HEK293 (cell line): ENCODE data around the gene CD300LF.

Experiments used
- CTCF ChIP-seq: fragments of 450-650 bp; formaldehyde crosslinking; IDR thresholded peaks from 2 replicates; pipeline ENCODE4 v1.5.1; 2016; ENCODE audit warnings: missing biosample characterization, missing genetic modification characterization
- MEIS1 ChIP-seq: sonication (generic); formaldehyde crosslinking; IDR thresholded peaks from 2 replicates; pipeline ENCODE4 v1.8.1; 2022; ENCODE audit warnings: missing genetic modification reagents, mild to moderate bottlenecking, borderline replicate concordance
- YY1 ChIP-seq: fragments of 450-650 bp; formaldehyde crosslinking; IDR thresholded peaks from 2 replicates; pipeline ENCODE4 v1.5.1; 2018; ENCODE audit warnings: missing biosample characterization, missing genetic modification characterization
- ZNF274 ChIP-seq, 2 experiments: fragments of 200-500 bp in 1 of 2; fragments of 450-650 bp in 1 of 2; sonication (Bioruptor generic) in 1 of 2; formaldehyde crosslinking in 1 of 2; IDR thresholded peaks; 2 replicates each; pipeline versions ENCODE4 v1.5.1 to v1.6.1; 2014 to 2016; ENCODE audit warnings: borderline replicate concordance in 1 of 2, inconsistent platforms in 1 of 2, low read length in 1 of 2, missing biosample characterization in 1 of 2, missing genetic modification characterization in 1 of 2
- ZNF341 ChIP-seq: fragments of 450-650 bp; formaldehyde crosslinking; IDR thresholded peaks from 2 replicates; pipeline ENCODE4; 2016; ENCODE audit warnings: low read depth, missing biosample characterization, missing genetic modification characterization
- ZNF791 ChIP-seq: fragments of 450-650 bp; formaldehyde crosslinking; IDR thresholded peaks from 2 replicates; pipeline ENCODE4 v1.5.1; 2016; ENCODE audit warnings: missing biosample characterization, missing genetic modification characterization
- ZSCAN18 ChIP-seq: fragments of 450-650 bp; formaldehyde crosslinking; IDR thresholded peaks from 2 replicates; pipeline ENCODE4 v1.5.1; 2016; ENCODE audit warnings: missing biosample characterization, missing genetic modification characterization

- no peak for TF ChIP-seq ZNF791 (tag by site-specific recombination)
- no peak for TF ChIP-seq YY1
- TF ChIP-seq MEIS1 (CRISPR knock-in tag), result no peak
- no peak for TF ChIP-seq ZNF341 (tag by site-specific recombination)
- TF ChIP-seq ZNF274 (IDR thresholded peaks at IDR 0.05; ENCODE audit: low read length), result no peak
- no peak for TF ChIP-seq ZNF274 (tag by site-specific recombination; IDR thresholded peaks at IDR 0.05; ENCODE audit: borderline replicate concordance)
- no peak for TF ChIP-seq ZSCAN18 (tag by site-specific recombination)
- TF ChIP-seq CTCF (tag by site-specific recombination), result no peak
Measured at GRCh38 chr17:74752822-74753401, 40.2 kb upstream of the CD300LF start.
